Measurements from ENCODE around the gene KIAA1958.
"Not testable (repeated sequence)": the region's sequence is repeated elsewhere in the genome, so short reads cannot be mapped to it uniquely, and the experiment has no call there.

KIAA1958 gene

GRCh38 chr9:112493393-112494137, 6.9 kb downstream of the KIAA1958 start:
- peak; percentile 90 for FAIRE-seq

DNA sequence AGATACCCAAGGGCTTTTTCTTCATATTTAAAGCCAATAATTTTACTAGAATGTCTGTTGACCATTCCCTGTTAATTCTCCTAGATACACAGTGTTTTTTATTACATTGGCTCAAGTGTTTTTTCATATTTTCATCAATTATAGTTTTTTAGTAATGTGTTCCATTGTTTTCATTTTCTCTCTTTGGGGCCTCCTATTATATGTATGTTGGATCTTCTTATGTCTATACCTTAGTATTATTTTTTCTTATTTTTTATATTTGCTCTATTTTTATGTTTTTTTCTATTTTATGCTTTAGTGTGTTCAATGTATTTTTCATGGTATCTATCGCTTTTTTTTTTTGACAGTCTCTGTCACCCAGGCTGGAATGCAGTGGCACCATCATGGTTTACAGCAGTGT, 7.5 kb downstream of the KIAA1958 start:
- no peak for FAIRE-seq

DNA sequence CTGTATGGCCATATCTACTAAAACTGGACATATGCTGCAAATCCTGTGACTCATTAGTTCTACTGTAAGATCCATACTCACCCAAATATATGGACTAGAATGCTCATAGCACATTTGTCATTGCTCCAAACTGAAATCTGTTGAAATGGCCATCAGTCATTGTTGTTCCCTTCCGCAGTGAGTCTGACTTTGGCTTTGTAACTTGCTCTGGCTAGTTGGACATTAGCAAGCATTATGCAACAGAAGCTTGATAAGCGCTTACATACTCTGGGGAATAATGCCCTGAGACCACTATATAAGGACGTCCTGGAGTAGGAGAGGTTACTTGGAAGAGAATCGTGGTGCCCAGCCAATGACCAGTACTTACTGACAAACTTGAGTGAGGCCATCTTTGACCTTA, 9.0 kb downstream of the KIAA1958 start:
- no peak for FAIRE-seq

DNA sequence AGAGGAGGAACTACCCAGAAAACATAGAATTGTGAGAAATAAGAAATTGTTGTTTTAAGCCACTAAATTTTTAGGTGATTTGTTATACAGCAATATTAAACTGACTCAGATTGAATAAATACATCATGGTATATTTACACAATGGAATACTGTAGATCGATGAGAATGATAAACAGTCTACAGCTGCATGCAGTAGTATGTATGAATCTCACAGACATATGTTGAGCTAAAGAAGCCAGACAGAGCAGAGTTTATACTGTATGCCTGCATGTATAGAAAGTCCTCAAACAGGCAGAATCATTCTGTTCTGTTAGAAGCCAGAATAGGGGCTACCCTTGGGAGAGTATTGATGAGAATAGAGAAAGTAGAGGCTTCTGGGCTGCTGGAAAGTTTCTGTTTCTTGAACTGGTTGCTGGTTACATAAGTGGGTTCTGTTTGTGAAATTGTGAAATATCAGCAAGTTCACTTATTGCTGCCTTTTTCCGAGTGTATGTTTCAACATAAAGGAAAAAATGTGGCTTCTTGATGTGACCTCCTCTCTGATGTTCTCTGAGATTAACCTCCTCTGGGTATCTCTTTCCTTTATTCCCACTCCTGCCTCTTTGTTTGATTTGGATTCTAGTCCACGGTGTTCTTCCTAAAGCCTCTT, 9.6 kb downstream of the KIAA1958 start:
- no peak for FAIRE-seq

- no peak for FAIRE-seq
Observed at GRCh38 chr9:112500842-112501241, 14.2 kb downstream of the KIAA1958 start.

- no peak for FAIRE-seq
Observed at GRCh38 chr9:112501287-112501686, 14.7 kb downstream of the KIAA1958 start.

DNA sequence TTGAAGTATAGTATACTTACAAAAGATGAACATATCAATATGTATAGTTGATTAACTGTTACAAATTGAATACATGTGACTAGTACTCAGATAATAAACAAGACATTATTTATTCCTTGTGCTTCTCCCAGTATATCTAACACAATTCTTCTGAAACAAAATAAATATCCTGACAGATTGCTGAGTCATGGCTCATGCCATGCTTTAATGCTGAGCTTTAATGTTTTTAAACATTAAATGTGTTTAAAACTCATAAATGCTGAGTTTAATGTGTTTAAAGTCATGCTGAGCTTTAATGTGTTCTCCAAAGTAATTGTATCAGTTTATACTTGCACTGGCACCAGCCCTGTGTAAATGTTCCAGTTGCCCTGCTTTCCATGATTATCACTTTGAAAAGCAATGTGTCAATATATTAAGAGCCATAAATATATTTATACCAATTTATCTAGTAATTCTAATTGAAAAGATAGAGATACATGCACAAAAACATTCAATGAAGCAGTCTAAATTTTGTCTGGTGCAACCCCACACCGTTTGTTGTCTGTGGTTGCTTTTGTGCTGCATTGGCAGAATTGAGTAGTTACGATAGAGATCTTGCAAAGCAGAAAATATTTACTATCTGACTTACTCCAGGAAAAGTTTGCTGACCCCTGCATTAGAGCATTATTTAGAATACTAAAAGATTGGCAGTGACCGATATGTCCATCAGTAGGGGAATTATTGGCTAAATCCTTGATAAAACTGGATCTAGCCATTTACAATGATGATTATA, 15.7 kb downstream of the KIAA1958 start:
- no peak for FAIRE-seq

DNA sequence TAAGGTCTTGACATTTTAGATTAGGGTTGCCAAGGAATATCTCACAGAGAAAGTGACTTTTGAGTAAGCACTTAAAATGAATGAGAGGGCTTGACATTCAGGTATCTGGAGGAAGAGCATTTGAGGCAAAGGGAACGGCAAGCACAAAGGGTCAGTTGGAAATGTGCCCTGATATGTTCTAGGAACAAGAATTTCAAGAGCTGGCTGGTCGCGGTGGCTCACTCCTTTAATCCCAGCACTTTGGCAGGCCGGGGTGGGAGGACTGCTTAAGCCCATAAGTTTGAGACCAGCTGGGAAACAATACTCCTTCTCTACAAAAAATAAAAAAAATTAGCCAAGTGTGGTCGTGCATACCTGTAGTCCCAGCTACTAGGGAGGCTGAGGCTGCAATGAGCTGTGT, 16.5 kb downstream of the KIAA1958 start:
- no peak for FAIRE-seq

- no peak for FAIRE-seq
Observed at GRCh38 chr9:112505086-112505485, 18.5 kb downstream of the KIAA1958 start.

- FAIRE-seq: no peak
Observed at GRCh38 chr9:112505607-112506006, 19.0 kb downstream of the KIAA1958 start.

DNA sequence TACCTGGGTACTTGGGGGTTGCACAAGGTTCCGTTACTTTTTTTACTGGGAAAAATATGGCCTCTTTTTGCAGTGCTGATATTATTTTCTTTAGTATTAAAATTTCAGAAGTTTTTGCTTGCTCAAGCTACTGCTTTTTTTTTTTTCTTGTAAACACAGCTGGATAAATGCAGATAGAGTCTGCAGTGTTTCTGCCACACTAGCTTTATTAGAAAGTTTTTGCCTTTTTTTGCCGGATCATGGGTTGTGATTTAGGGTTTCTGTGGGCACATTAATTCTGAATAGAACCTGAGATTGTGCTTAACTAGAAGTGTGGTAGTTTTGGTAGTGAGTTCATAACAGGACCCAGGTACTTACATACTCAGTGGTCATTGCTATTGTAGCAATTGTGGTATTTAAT, 19.9 kb downstream of the KIAA1958 start:
- no peak for FAIRE-seq

DNA sequence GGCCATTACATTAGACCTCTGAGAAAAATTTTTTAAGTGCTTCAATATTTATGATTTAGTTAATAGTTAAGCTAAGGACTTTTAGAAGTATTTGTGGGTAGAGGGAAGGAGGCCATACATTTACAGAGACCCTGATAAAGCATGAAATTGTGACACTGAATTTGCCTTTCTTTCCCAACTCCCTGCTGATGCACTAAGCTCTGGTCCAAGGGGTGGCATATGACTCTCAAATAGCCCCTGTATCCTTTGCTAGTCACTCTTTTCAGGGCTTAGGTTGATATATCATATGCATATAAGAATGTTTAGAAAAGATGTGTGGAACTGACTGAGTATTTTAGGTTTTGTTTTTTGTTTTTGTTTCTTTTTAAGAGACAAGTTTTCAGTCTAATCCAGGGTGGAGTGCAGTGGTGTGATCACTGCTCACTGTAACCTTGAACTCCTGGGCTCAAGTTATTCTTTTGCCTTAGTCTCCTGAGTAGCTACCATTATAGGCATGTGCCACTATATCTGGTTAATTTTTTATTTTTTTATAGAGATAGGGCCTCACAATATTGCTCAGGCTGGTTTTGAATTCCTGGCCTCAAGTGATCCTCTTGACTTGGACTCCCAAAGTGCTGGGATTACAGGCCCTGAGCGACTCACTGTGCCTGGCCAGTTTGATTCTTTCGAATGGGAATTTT, 20.5 kb downstream of the KIAA1958 start:
- FAIRE-seq: no peak

DNA sequence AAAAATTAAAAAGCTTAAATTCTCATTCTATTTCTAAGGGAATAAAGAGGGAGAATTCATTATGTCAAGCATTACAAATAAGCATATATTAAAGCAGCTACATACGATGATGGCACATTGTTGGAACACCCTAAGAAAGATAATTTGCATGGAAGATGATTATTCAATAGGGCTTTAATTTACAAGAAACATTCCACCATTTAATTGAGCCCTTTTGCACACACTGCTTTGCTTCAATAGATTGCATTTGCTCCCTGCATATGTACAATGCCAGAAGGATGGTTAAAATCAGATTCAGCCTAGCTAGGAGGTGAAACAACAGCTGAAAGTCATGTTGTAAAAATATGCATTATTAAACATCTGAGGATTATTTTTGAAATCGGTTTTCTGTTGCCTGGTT, 21.8 kb downstream of the KIAA1958 start:
- FAIRE-seq: no peak

DNA sequence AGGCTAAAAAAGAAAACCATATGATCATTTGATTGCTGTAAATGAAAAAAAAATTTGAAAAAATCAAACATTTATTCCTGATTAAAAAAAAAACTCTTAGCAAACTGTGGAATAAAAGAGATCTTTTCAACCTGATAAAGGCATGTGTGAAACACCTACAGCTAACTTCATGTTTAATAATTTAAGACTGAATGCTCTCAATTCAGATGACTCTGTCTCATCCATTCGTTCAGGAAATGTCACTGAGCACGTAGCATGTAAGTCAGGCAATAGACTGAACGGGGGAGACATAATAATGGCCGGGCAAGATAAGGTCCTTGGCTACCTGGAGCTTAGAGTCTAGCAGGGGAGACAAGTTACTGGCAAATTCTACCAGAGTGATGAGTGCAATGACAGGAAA, 25.8 kb downstream of the KIAA1958 start:
- FAIRE-seq: not testable (repeated sequence)

DNA sequence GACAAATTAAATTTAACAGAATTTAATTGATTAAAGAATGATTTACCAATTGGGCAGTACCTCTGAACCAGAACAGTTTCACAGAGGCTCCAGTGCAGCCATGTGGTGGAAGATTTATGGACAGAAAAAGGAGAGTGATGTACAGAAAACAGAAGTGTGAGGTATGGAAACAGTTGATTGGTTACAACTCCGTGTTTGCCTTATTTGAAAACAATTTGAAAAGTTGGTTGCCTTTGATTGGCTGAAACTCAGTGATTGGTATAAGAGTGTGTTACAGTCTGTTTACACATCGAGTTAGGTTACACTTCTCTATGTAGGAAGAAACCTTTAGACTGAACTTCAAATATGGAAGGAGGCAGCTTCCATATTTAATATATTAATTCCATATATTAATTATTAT, 30.1 kb downstream of the KIAA1958 start:
- FAIRE-seq: no peak

- no peak for FAIRE-seq
Observed at GRCh38 chr9:112520069-112520468, 33.4 kb downstream of the KIAA1958 start.

DNA sequence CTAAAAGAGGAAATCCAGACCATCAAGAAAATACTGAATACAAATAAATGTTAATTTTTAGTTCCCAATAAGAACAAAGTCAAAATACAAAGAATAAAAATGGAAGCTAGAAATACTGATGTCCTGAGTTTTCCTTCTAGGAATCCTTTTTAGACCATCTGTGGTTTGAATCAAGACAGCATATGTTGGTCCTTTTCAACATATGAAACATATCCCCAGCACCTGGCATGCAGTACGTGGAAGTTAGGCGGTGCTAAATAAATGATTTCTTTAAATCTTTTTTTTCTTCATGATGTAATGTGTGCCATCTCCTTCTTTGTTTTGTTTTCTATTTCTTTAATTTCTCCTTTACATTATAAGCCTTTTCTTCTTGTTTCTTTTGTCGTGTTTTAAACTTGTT, 34.0 kb downstream of the KIAA1958 start:
- no peak for FAIRE-seq

DNA sequence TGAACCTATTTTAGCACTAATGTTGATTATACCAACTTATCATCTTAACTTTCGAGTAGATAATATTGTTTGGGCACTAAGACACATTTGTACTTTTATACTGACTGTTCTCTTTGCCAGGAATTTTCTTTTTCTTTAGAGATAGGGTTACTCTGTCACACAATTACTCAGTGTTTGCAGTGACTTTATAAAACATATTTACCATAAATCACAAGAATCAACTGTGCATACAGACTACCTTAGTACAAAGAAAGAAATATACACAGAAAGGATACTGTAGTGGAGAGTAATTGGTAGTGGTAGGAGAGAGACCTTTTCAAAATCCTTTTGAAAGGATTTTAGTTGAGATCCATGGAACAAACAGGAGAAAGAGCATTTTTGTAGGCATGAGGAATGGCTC, 40.3 kb downstream of the KIAA1958 start:
- no peak for FAIRE-seq

- FAIRE-seq: no peak
Observed at GRCh38 chr9:112527959-112528358, 41.3 kb downstream of the KIAA1958 start.

DNA sequence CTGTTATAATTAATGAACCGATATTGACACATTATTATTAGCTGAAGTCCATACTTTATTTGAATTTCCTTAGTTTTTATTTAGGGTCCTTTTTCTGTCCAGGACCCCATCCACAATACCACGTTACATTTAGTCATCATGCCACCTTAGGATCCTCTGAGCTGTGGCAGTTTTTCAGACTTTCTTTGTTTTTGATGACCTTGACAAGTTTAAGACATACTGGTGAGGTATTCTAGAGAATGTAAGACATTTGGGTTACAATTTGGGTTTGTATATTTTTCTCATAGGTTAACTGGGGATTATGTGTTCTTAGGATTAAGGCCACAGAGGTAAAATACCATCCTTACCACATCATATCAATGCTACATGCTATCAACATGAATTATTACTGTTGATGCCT, 42.7 kb downstream of the KIAA1958 start:
- no peak for FAIRE-seq

DNA sequence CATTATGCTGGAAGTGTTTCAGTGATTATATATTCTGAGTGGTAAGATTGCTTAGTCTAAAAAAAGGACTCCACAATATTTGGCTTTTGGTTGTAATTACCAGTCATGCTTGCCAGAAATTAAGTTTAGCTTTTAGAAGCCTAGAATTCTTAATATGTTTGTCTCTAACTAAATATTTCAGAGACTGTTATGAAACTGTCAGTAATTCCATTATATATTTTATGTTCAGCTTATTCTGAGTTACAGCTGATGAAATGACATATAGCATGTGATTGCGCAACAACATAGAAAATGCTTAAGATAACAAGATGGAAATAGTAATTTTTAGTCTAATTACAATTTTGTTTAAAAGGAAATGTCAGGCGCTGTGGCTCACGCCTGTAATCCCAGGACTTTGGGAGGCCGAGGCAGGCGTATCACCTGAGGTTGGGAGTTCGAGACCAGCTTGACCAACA, 44.2 kb downstream of the KIAA1958 start:
- no peak for FAIRE-seq

DNA sequence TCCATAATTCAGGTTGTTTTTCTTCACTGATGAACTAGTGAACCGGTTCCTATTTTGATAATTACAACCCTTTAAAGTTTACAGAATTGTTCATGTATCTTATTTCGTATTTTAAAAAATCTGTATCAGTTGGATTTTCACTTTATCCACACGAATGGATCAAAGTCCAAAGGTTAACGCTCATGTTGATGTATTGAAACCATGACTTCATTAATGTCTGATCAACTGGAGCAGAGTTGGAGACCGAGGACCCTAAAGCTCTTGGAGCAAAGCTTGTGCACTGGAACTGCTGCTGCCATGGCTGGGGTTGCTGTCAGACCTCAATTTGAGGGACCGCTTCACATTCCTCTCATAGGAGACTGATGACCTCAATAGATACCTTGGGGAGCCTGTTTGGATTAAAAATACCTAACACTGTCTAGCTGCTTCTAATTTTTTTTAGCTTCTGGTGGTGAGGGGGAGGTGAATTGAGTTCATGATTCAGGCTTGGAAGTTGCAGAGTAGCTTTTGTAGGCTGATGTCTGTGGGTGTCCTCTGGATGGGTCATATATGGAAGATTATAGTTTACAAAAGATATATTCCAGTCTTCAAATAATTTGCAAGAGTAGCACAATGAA, 45.1 kb downstream of the KIAA1958 start:
- FAIRE-seq: no peak

DNA sequence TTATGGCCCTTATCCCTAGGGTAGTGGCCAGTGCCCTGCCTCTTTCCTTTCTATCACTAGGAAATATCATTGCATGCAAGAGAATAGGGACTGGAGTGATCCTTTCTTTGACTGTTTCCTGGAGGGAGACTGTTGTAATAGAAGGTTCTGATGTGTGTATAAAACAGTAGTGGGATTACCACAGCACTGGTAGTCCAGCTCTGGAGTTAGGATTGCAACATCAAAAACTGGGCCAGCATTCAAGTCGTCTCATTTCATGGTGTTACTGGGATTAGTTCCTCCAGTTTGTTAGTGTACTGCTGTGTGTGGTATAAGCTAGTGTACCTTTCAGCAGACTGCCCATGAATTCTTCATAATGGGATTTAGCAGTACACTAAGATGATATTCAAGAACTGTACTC, 45.8 kb downstream of the KIAA1958 start:
- no peak for FAIRE-seq
